Smooth muscle cell (in vitro differentiated cells): Measurements from ENCODE around the gene PEAK3. TPM values are rescaled to one million over a fixed set of nuclear protein-coding genes. Genes with fewer than 3 reads are reported as not detected.

Experiments used
- DNase-seq: peaks from one replicate; lab custom pipeline; 2025; ENCODE audit not compliant: unreplicated experiment; lab: John Stamatoyannopoulos, UW
- H2AFZ ChIP-seq: fragments of 200-600 bp; sonication (generic); 2 replicates; pipeline ENCODE4 v1.6.0; 2016; ENCODE audit warnings: antibody characterized with exemption, low read depth, mild to moderate bottlenecking
- H3F3A ChIP-seq: fragments of 200-600 bp; sonication (generic); 2 replicates; pipeline ENCODE4 v1.6.0; 2017; ENCODE audit warnings: antibody characterized with exemption, low read depth
- H3K27ac ChIP-seq: fragments of 200-600 bp; sonication (generic); 2 replicates; pipeline ENCODE4 v1.5.1; 2016; ENCODE audit warnings: low read depth, mild to moderate bottlenecking
- H3K27me3 ChIP-seq: fragments of 200-600 bp; sonication (generic); 2 replicates; pipeline ENCODE4 v1.6.1; 2016; ENCODE audit warnings: low read depth, mild to moderate bottlenecking
- H3K36me3 ChIP-seq: fragments of 200-600 bp; sonication (generic); 2 replicates; pipeline ENCODE4 v1.5.1; 2016; ENCODE audit warnings: low read depth
- H3K4me1 ChIP-seq: fragments of 200-600 bp; sonication (generic); 2 replicates; pipeline ENCODE4 v1.5.1; 2016; ENCODE audit warnings: low read depth
- H3K4me2 ChIP-seq: fragments of 200-600 bp; sonication (generic); 2 replicates; pipeline ENCODE4 v1.6.0; 2016; ENCODE audit warnings: mild to moderate bottlenecking
- H3K4me3 ChIP-seq: fragments of 200-600 bp; sonication (generic); 2 replicates; pipeline ENCODE4 v1.5.1; 2016; ENCODE audit warnings: mild to moderate bottlenecking
- H3K79me2 ChIP-seq: fragments of 200-600 bp; sonication (generic); 2 replicates; pipeline ENCODE4 v1.6.0; 2016; ENCODE audit warnings: low read depth, mild to moderate bottlenecking
- H3K9ac ChIP-seq: fragments of 200-600 bp; sonication (generic); 2 replicates; pipeline ENCODE4 v1.6.0; 2016; ENCODE audit warnings: low read depth
- H3K9me3 ChIP-seq: fragments of 200-600 bp; sonication (generic); replicated peaks from 2 replicates; pipeline ENCODE4 v1.5.1; 2016; ENCODE audit warnings: low read depth
- H4K20me1 ChIP-seq: fragments of 200-600 bp; sonication (generic); 2 replicates; pipeline ENCODE4 v1.6.0; 2016; ENCODE audit warnings: low read depth
- WGBS: methylation state at CpG from one replicate; pipeline ENCODE4 v1.1.7; 2016; ENCODE audit warnings: low lambda C conversion rate; 5-methylcytosine and 5-hydroxymethylcytosine counted together
- polyA plus RNA-seq: library from polyadenylated mRNA; unstranded; fragments of >200 nt; fragmentation: Nextera tagmentation; extraction: Ambion mirVana; gene quantifications from 2 replicates; pipeline ENCODE4 v1.2.1, GENCODE V29; 2016
- total RNA-seq: library from RNA; depleted of rRNA; stranded (reverse); fragments of >200 nt; gene quantifications from 2 replicates; pipeline ENCODE4 v1.2.3, GENCODE V29; 2014
- TF ChIP-seq, protein P1 (sequence below): fragments of 200-600 bp; sonication (generic); IDR thresholded peaks from 2 replicates; pipeline ENCODE4 v1.5.1; 2017; ENCODE audit warnings: borderline replicate concordance, mild to moderate bottlenecking, antibody characterized with exemption; ENCODE audit not compliant: insufficient read depth, poor library complexity, severe bottlenecking

The PEAK3 gene
- total and polyA plus RNA-seq, 2 experiments from 2014 or later, result 0.71 TPM; not detected in 1

DNA sequence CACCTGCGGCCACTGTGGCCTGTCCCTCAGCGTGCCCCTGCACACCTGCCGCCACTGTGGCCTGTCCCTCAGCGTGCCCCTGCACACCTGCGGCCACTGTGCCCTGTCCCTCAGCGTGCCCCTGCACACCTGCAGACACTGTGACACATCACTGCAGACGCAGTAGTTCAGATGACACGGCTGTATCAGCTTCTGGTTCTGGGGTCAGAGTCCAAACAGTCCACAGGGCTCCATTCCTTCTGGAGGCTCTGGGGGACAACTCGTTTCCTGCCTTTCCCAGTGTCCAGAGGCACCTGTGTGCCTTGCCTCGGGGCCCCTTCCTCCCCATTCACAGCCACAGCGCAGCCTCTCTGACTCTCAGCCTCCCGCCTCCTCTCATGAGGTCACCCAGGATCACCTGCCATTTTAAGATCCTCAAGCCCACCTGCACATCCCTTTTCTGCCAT is 39.9 kb downstream of the PEAK3 start:
- no peaks in the 10 kb centered on the region for H3K27me3 ChIP-seq
- no peak for DNase-seq
- H3F3A ChIP-seq, result peaks cover 2% of the 10 kb centered on the region
- 97% methylated on average over 12 of the region's 12 CpGs for WGBS
- H3K4me3 ChIP-seq, result no peak overlapping the region
- no peak overlapping the region for H3K9ac ChIP-seq
- peaks cover 65% of the 10 kb centered on the region for H3K79me2 ChIP-seq
- peaks cover 97% of the 10 kb centered on the region for H4K20me1 ChIP-seq
- TF ChIP-seq, protein P1, sequence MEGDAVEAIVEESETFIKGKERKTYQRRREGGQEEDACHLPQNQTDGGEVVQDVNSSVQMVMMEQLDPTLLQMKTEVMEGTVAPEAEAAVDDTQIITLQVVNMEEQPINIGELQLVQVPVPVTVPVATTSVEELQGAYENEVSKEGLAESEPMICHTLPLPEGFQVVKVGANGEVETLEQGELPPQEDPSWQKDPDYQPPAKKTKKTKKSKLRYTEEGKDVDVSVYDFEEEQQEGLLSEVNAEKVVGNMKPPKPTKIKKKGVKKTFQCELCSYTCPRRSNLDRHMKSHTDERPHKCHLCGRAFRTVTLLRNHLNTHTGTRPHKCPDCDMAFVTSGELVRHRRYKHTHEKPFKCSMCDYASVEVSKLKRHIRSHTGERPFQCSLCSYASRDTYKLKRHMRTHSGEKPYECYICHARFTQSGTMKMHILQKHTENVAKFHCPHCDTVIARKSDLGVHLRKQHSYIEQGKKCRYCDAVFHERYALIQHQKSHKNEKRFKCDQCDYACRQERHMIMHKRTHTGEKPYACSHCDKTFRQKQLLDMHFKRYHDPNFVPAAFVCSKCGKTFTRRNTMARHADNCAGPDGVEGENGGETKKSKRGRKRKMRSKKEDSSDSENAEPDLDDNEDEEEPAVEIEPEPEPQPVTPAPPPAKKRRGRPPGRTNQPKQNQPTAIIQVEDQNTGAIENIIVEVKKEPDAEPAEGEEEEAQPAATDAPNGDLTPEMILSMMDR, result no peak
- H2AFZ ChIP-seq, result no peak overlapping the region
- no peak overlapping the region for H3K27ac ChIP-seq
- H3K9me3 ChIP-seq, result no peaks in the 10 kb centered on the region
- peaks cover 29% of the 10 kb centered on the region for H3K4me1 ChIP-seq
- no peaks in the 10 kb centered on the region for H3K36me3 ChIP-seq
- no peak overlapping the region for H3K4me2 ChIP-seq

DNA sequence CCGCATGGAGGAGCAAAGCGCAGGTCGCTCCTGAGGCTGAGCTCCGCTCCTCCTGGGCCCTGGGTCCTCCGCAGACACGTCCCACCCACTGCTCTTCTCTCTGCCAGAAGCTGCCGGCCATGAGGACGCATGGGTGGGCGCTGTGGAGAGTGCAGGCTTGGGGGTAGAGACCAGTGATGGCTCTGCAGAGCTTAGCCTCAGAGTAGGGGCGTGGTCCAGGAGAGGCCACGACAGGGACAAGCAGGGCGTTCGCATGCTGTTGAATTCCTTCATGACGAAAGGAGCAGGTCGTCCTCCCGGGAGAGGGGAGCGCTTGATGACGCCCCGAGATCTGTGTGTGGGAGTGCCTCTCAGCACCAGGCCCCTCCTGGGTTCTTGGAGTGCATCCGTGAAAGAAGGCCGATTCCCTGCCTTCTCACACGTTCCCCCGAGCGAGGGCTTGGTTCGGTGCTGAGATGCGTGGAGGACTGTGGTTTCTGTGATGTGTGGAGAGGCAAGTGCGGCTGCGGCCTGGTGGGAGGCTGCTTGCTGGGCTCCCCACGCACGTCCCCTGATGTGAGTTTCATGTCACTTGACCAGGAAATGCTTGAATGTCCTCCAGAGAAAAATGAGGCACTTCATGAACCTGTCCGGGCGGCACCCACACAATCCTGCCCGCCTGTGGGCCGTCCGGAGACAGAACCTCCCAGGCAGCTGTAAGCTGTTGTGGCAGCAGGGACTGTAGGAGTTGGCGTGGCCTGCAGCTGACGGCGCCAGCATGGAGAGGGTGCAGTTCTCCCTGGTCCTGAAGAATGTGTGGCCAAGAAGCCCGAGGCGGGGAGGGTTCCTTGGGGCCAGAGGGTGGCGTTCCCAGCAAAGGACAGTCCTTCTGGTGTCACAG is 40.9 kb downstream of the PEAK3 start:
- Histone ChIP-seq H3F3A (peaks cover 4% of the 10 kb centered on the region), H3K79me2 (peaks cover 68% of the 10 kb centered on the region), H3K27ac (no peak overlapping the region), H3K27me3 (no peaks in the 10 kb centered on the region), H4K20me1 (peaks cover 87% of the 10 kb centered on the region), H3K4me2 (no peak overlapping the region), H2AFZ (no peak overlapping the region), H3K4me3 (no peak overlapping the region), H3K9ac (no peak overlapping the region), H3K36me3 (no peaks in the 10 kb centered on the region), H3K4me1 (peaks cover 29% of the 10 kb centered on the region), H3K9me3 (no peaks in the 10 kb centered on the region)
- DNase-seq, result no peak
- WGBS, result 93% methylated on average over 41 of the region's 41 CpGs
- TF ChIP-seq, protein P1, result no peak

DNA sequence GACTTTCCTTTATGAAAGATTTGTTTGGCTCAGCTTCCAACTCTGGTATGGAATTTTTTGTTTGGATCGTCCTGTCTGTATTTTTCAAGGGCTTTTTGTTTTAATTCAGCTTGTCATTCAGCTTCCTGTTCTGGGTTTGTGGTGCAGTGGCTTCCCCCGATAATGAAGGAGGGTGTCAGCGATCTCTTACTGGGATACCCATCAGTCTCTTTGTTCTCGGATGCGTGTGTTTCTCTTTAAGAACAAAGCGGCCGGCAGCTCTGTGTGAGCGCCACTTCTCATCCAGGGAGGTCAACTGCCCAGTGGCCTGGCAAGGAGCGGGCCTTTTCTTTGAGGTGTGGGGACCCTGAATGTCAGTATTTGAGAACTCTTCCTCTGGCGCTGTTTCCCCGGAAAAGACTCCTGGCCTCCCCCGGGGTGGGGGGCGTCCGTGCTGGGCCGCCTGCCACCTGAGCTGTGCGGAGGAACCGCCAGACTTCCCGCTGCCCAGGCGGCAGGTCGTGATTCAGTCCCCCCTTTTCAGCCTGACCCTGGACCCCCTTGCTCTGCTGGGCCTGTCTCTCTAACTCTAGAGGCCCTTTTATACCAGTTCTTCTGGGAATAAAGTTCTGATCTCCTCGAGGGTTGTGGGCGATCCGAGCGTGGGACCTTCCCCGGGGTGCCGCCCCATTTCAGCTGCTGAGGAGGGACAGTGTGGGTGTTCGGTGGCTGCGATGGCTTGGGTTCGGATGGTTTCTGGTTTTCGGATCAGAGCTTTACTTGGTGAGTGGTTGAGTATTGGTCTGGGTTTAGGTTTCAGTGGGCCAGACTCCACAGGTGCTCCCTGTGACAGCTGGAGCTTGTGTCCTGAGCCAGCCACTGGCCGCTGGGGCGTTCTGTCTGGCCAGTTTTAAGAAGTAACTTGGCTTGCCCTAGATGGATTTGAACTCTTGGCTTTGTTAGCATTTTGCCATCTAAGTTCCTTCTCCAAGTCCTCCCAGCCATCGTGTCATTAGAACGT is 41.9 kb downstream of the PEAK3 start:
- peak overlapping the region; percentile 10 for H3K9ac ChIP-seq
- H3K36me3 ChIP-seq, result no peaks in the 10 kb centered on the region
- peaks cover 78% of the 10 kb centered on the region for H3K79me2 ChIP-seq
- H3K27me3 ChIP-seq, result no peaks in the 10 kb centered on the region
- peaks cover 4% of the 10 kb centered on the region for H3F3A ChIP-seq
- no peak for DNase-seq
- 69% methylated on average over 32 of the region's 34 CpGs for WGBS
- H2AFZ ChIP-seq, result no peak overlapping the region
- peaks cover 77% of the 10 kb centered on the region for H4K20me1 ChIP-seq
- H3K4me2 ChIP-seq, result peak overlapping the region; percentile 98
- H3K4me1 ChIP-seq, result peaks cover 32% of the 10 kb centered on the region
- H3K27ac ChIP-seq, result peak overlapping the region; percentile 36
- H3K4me3 ChIP-seq, result peak overlapping the region; percentile 34
- no peaks in the 10 kb centered on the region for H3K9me3 ChIP-seq
- TF ChIP-seq, protein P1, result no peak
